Hematopoietic multipotent progenitor cell treated with erythropoietin and hydrocortisone succinate and interleukin-3 and kit ligand, for 15 days (in vitro differentiated cells): ENCODE results near the gene STK32B.
"Not testable (repeated sequence)": the region's sequence is repeated elsewhere in the genome, so short reads cannot be mapped to it uniquely, and the experiment has no call there.

ENCODE experiments used
- DNase-seq: peaks from one replicate; pipeline ENCODE4 v3.0.0-alpha.2; 2015; ENCODE audit warnings: low spot score

Gene STK32B

GRCh38 chr4:5162909-5163508 is 111.7 kb downstream of the STK32B start:
- no peak for DNase-seq

- no peak for DNase-seq
These were observed 113.1 kb downstream of the STK32B start for GRCh38 chr4:5164221-5164912.

GRCh38 chr4:5165420-5166369 is 114.4 kb downstream of the STK32B start:
- DNase-seq: no peak

GRCh38 chr4:5166377-5166776 is 115.1 kb downstream of the STK32B start:
- no peak for DNase-seq

- DNase-seq: no peak
These were observed 117.6 kb downstream of the STK32B start for GRCh38 chr4:5168891-5169290.

- DNase-seq: not testable (repeated sequence)
These were observed 124.6 kb downstream of the STK32B start for GRCh38 chr4:5175836-5176235.

- DNase-seq: no peak
These were observed 133.3 kb downstream of the STK32B start for GRCh38 chr4:5184606-5185005.

GRCh38 chr4:5185551-5185950 is 134.3 kb downstream of the STK32B start:
- no peak for DNase-seq

- no peak for DNase-seq
These were observed 135.2 kb downstream of the STK32B start for GRCh38 chr4:5186271-5187064.

GRCh38 chr4:5188130-5188529 is 136.8 kb downstream of the STK32B start:
- DNase-seq: no peak

GRCh38 chr4:5191831-5192230 is 140.6 kb downstream of the STK32B start:
- no peak for DNase-seq

GRCh38 chr4:5192271-5192670 is 141.0 kb downstream of the STK32B start:
- no peak for DNase-seq

- no peak for DNase-seq
These were observed 141.4 kb downstream of the STK32B start for GRCh38 chr4:5192678-5193077.

GRCh38 chr4:5198656-5199541 is 147.6 kb downstream of the STK32B start:
- DNase-seq: no peak

GRCh38 chr4:5199912-5200311 is 148.6 kb downstream of the STK32B start:
- no peak for DNase-seq

GRCh38 chr4:5200513-5200912 is 149.2 kb downstream of the STK32B start:
- no peak for DNase-seq

GRCh38 chr4:5203309-5203992 is 152.2 kb downstream of the STK32B start:
- no peak for DNase-seq

GRCh38 chr4:5203993-5204310 is 152.7 kb downstream of the STK32B start:
- DNase-seq: no peak

- DNase-seq: no peak
These were observed 153.5 kb downstream of the STK32B start for GRCh38 chr4:5204781-5205180.

- DNase-seq: no peak
These were observed 154.9 kb downstream of the STK32B start for GRCh38 chr4:5206016-5206790.
